WTC11 (cell line): ENCODE results near the gene MITF. TPM values are rescaled to one million over a fixed set of nuclear protein-coding genes. Genes with fewer than 3 reads are reported as not detected.

ENCODE experiments used
- ATAC-seq: fragments of 200-7000 bp; cut with Tn5 transposase; 2 replicates; pipeline ENCODE4 v1.10.0; 2021; ENCODE audit warnings: mild to moderate bottlenecking, moderate library complexity
- CTCF ChIA-PET: fragments of 300-600 bp; sonication (Branson Sonifier 250); formaldehyde crosslinking; loops from one replicate; lab custom pipeline; 2021; ENCODE audit warnings: antibody characterized with exemption; lab: Charles Lee
- POLR2A ChIA-PET: fragments of 350-600 bp; sonication (Branson Sonifier 250); formaldehyde crosslinking; loops from one replicate; lab custom pipeline; 2021; ENCODE audit warnings: antibody characterized with exemption; lab: Charles Lee
- DNase-seq: peaks from one replicate; pipeline ENCODE4 v3.0.0; 2021; ENCODE audit warnings: low spot score
- H3K27ac Mint-ChIP-seq: 2 replicates; pipeline ENCODE4 v1.8.0; 2021; ENCODE audit warnings: mixed read lengths
- H3K27me3 Mint-ChIP-seq: 2 replicates; pipeline ENCODE4 v1.8.0; 2021; ENCODE audit warnings: low read depth, mild to moderate bottlenecking, moderate library complexity, mixed read lengths
- H3K36me3 Mint-ChIP-seq: 2 replicates; pipeline ENCODE4 v1.8.0; 2021; ENCODE audit warnings: mixed read lengths
- H3K4me1 Mint-ChIP-seq: 2 replicates; pipeline ENCODE4 v1.8.0; 2022; ENCODE audit warnings: mixed read lengths
- H3K4me3 Mint-ChIP-seq: 2 replicates; pipeline ENCODE4 v1.8.0; 2021; ENCODE audit warnings: mild to moderate bottlenecking, moderate library complexity, mixed read lengths
- H3K9me3 Mint-ChIP-seq: 2 replicates; pipeline ENCODE4 v1.8.0; 2021; ENCODE audit warnings: mixed read lengths
- AR ChIP-seq: fragments of 250-450 bp; sonication (Bioruptor Pico); IDR thresholded peaks from 2 replicates; pipeline ENCODE4 v1.9.0; 2021; ENCODE audit warnings: mild to moderate bottlenecking
- ATF1 ChIP-seq: sonication (generic); formaldehyde crosslinking; IDR thresholded peaks from 2 replicates; pipeline ENCODE4 v1.8.1; 2023; ENCODE audit warnings: mild to moderate bottlenecking, moderate library complexity, missing genetic modification reagents
- CDX4 ChIP-seq: fragments of 250-450 bp; sonication (Bioruptor Pico); IDR thresholded peaks from 2 replicates; pipeline ENCODE4 v1.9.0; 2021; ENCODE audit warnings: moderate library complexity, mild to moderate bottlenecking, inconsistent platforms, borderline replicate concordance
- E2F1 ChIP-seq: sonication (generic); formaldehyde crosslinking; IDR thresholded peaks from 2 replicates; pipeline ENCODE4 v1.8.0; 2022; ENCODE audit warnings: mild to moderate bottlenecking, missing genetic modification reagents
- ELF4 ChIP-seq: sonication (generic); formaldehyde crosslinking; IDR thresholded peaks from 2 replicates; pipeline ENCODE4 v1.8.1; 2022; ENCODE audit warnings: low read depth, mild to moderate bottlenecking, moderate library complexity, missing genetic modification reagents
- ETV6 ChIP-seq: sonication (generic); formaldehyde crosslinking; IDR thresholded peaks from 2 replicates; pipeline ENCODE4 v1.8.1; 2022; ENCODE audit warnings: mild to moderate bottlenecking, missing genetic modification reagents
- FOXJ3 ChIP-seq: sonication (generic); formaldehyde crosslinking; IDR thresholded peaks from 2 replicates; pipeline ENCODE4 v1.9.0; 2021; ENCODE audit warnings: missing genetic modification reagents, mild to moderate bottlenecking, borderline replicate concordance
- GTF2I ChIP-seq: fragments of 250-450 bp; sonication (Bioruptor Pico); conservative IDR thresholded peaks from 2 replicates; pipeline ENCODE4 v1.4.0; 2021; ENCODE audit warnings: mild to moderate bottlenecking
- HMGXB4 ChIP-seq: sonication (generic); formaldehyde crosslinking; IDR thresholded peaks from 2 replicates; pipeline ENCODE4 v1.8.1; 2023; ENCODE audit warnings: mild to moderate bottlenecking, moderate library complexity, missing genetic modification reagents
- JAZF1 ChIP-seq: fragments of 250-450 bp; sonication (Bioruptor Pico); IDR thresholded peaks from 2 replicates; pipeline ENCODE4 v1.9.0; 2021; ENCODE audit warnings: moderate library complexity, mild to moderate bottlenecking, inconsistent platforms
- MXD4 ChIP-seq: fragments of 250-450 bp; sonication (Bioruptor Pico); IDR thresholded peaks from 2 replicates; pipeline ENCODE4 v1.8.0; 2021; ENCODE audit warnings: mild to moderate bottlenecking, moderate library complexity, borderline replicate concordance
- NFATC4 ChIP-seq: fragments of 250-450 bp; sonication (Bioruptor Pico); IDR thresholded peaks from 2 replicates; pipeline ENCODE4 v1.9.0; 2021; ENCODE audit warnings: mild to moderate bottlenecking
- NR3C1 ChIP-seq: sonication (generic); formaldehyde crosslinking; conservative IDR thresholded peaks from 2 replicates; pipeline ENCODE4 v1.8.1; 2023; ENCODE audit warnings: low read depth, mild to moderate bottlenecking, missing genetic modification reagents
- PREB ChIP-seq: sonication (generic); formaldehyde crosslinking; IDR thresholded peaks from 2 replicates; pipeline ENCODE4 v1.8.1; 2022; ENCODE audit warnings: mild to moderate bottlenecking, missing genetic modification reagents, moderate library complexity, borderline replicate concordance
- TEAD1 ChIP-seq: sonication (generic); formaldehyde crosslinking; IDR thresholded peaks from 2 replicates; pipeline ENCODE4 v1.8.0; 2022; ENCODE audit warnings: mild to moderate bottlenecking, missing genetic modification reagents
- TEAD4 ChIP-seq: sonication (generic); formaldehyde crosslinking; IDR thresholded peaks from 2 replicates; pipeline ENCODE4 v1.8.0; 2022; ENCODE audit warnings: mild to moderate bottlenecking, missing genetic modification reagents
- USF2 ChIP-seq: sonication (generic); formaldehyde crosslinking; IDR thresholded peaks from 2 replicates; pipeline ENCODE4 v1.8.1; 2023; ENCODE audit warnings: mild to moderate bottlenecking, missing genetic modification reagents, moderate library complexity
- ZBTB43 ChIP-seq: sonication (generic); formaldehyde crosslinking; IDR thresholded peaks from 2 replicates; pipeline ENCODE4 v1.8.1; 2023; ENCODE audit warnings: mild to moderate bottlenecking, missing genetic modification reagents
- ZMAT4 ChIP-seq: fragments of 250-450 bp; sonication (Bioruptor Pico); IDR thresholded peaks from 2 replicates; pipeline ENCODE4 v1.9.0; 2021; ENCODE audit warnings: mild to moderate bottlenecking
- ZNF138 ChIP-seq: sonication (generic); formaldehyde crosslinking; conservative IDR thresholded peaks from 2 replicates; pipeline ENCODE4 v1.8.1; 2022; ENCODE audit warnings: mild to moderate bottlenecking, moderate library complexity, missing genetic modification reagents
- ZNF317 ChIP-seq: sonication (generic); formaldehyde crosslinking; IDR thresholded peaks from 2 replicates; pipeline ENCODE4 v1.8.1; 2023; ENCODE audit warnings: low read depth, mild to moderate bottlenecking, moderate library complexity, missing genetic modification reagents, borderline replicate concordance
- ZNF396 ChIP-seq: fragments of 250-450 bp; sonication (Bioruptor Pico); IDR thresholded peaks from 2 replicates; pipeline ENCODE4 v1.8.0; 2021; ENCODE audit warnings: mild to moderate bottlenecking, moderate library complexity, borderline replicate concordance
- ZNF671 ChIP-seq: fragments of 250-450 bp; sonication (Bioruptor Pico); IDR thresholded peaks from 2 replicates; pipeline ENCODE4 v1.8.0; 2021; ENCODE audit warnings: mild to moderate bottlenecking
- total RNA-seq: library from RNA; stranded (reverse); gene quantifications from 3 replicates; pipeline ENCODE4 v1.2.3, GENCODE V29; 2021

Gene MITF
- total RNA-seq, 1 experiment from 2014 or later = 1.3 TPM

GRCh38 chr3:69710153-69710977 is 28.9 kb upstream of the MITF start (continued):
- TF ChIP-seq GTF2I (CRISPR knock-in tag) = no peak
- no peak for TF ChIP-seq ZBTB43 (CRISPR knock-in tag)
- TF ChIP-seq ZNF317 (CRISPR knock-in tag) = no peak
- TF ChIP-seq ETV6 (CRISPR knock-in tag) = no peak
- TF ChIP-seq, all 79 proteins: peak for 0

GRCh38 chr3:69712269-69712668 is 27.0 kb upstream of the MITF start:
- ATAC-seq (no peak), DNase-seq (no peak)
- no peaks in the 10 kb centered on the region for H3K36me3 Mint-ChIP-seq
- H3K4me3 Mint-ChIP-seq = no peak overlapping the region
- H3K4me1 Mint-ChIP-seq = no peaks in the 10 kb centered on the region
- H3K27ac Mint-ChIP-seq = no peak overlapping the region
- TF ChIP-seq USF2 (CRISPR knock-in tag) = no peak
- no peak for TF ChIP-seq TEAD1 (CRISPR knock-in tag)
- TF ChIP-seq PREB (CRISPR knock-in tag) = no peak
- no peak for TF ChIP-seq HMGXB4 (CRISPR knock-in tag)
- TF ChIP-seq ELF4 (CRISPR knock-in tag) = no peak
- TF ChIP-seq ZNF396 = no peak
- TF ChIP-seq FOXJ3 (CRISPR knock-in tag) = no peak
- no peak for TF ChIP-seq ATF1 (CRISPR knock-in tag)
- no peak for TF ChIP-seq AR
- no peak for TF ChIP-seq NR3C1 (CRISPR knock-in tag)
- no peak for TF ChIP-seq TEAD4 (CRISPR knock-in tag)
- H3K27me3 Mint-ChIP-seq = peaks cover 5% of the 10 kb centered on the region
- POLR2A ChIA-PET = no interaction called here
- CTCF ChIA-PET = no interaction called here
- peaks cover 7% of the 10 kb centered on the region; the same call in 1 of the 2 replicates for H3K9me3 Mint-ChIP-seq

- ChIA-PET POLR2A (no interaction called here), CTCF (no interaction called here)
- Mint-ChIP-seq H3K4me3 (no peak overlapping the region), H3K36me3 (no peaks in the 10 kb centered on the region), H3K27me3 (peaks cover 6% of the 10 kb centered on the region), H3K4me1 (no peaks in the 10 kb centered on the region), H3K9me3 (peaks cover 7% of the 10 kb centered on the region; the same call in 1 of the 2 replicates), H3K27ac (no peak overlapping the region)
- DNase-seq = no peak
- ATAC-seq = no peak
- TF ChIP-seq MXD4 (CRISPR knock-in tag) = no peak
- TF ChIP-seq E2F1 (CRISPR knock-in tag) = no peak
- TF ChIP-seq CDX4 (CRISPR knock-in tag) = no peak
- no peak for TF ChIP-seq JAZF1 (CRISPR knock-in tag)
- TF ChIP-seq ZMAT4 (CRISPR knock-in tag) = no peak
- no peak for TF ChIP-seq ZNF671 (CRISPR knock-in tag)
- no peak for TF ChIP-seq NFATC4 (CRISPR knock-in tag)
- no peak for TF ChIP-seq ZNF138 (CRISPR knock-in tag)
Measured at GRCh38 chr3:69712933-69713332, 26.3 kb upstream of the MITF start.
